Common myeloid progenitor, CD34-positive (primary cell): Measurements from ENCODE around the gene ARMH3.

Source experiments
- CTCF ChIA-PET: fragments of 350-600 bp; sonication (Branson Sonifier 250); formaldehyde crosslinking; loops from one replicate; lab custom pipeline; 2021; ENCODE audit warnings: antibody characterized with exemption; lab: Charles Lee
- POLR2A ChIA-PET: fragments of 350-600 bp; sonication (Branson Sonifier 250); formaldehyde crosslinking; loops from one replicate; lab custom pipeline; 2021; ENCODE audit warnings: antibody characterized with exemption; lab: Charles Lee
- DNase-seq, 3 donors: peaks; one replicate each; pipeline versions ENCODE4 v3.0.0 to v3.0.0-alpha.2; 2013
- H3K27ac ChIP-seq, 2 experiments: 1 replicate in 1 of 2; 2 replicates in 1 of 2; pipeline ENCODE4 v1.7.0; 2013; ENCODE audit warnings: inconsistent platforms in 2 of 2, low read length in 2 of 2, mild to moderate bottlenecking in 2 of 2, low read depth in 1 of 2, moderate library complexity in 1 of 2; ENCODE audit not compliant: severe bottlenecking in 2 of 2, insufficient read depth in 1 of 2, poor library complexity in 1 of 2
- H3K27me3 ChIP-seq, 5 experiments: replicated peaks in 2 of 5; 1 replicate in 3 of 5; 2 replicates in 2 of 5; pipeline versions ENCODE4 v1.6.1 to v1.7.0; 2013; ENCODE audit warnings: low read length in 4 of 5, mild to moderate bottlenecking in 2 of 5, moderate library complexity in 2 of 5, inconsistent platforms in 1 of 5; ENCODE audit not compliant: insufficient read depth in 5 of 5, control insufficient read depth in 4 of 5
- H3K36me3 ChIP-seq, 4 experiments: 1 replicate in 2 of 4; 2 replicates in 2 of 4; pipeline versions ENCODE4 v1.6.1 to v1.7.0; 2013; ENCODE audit warnings: low read length in 3 of 4, control low read depth in 1 of 4, mild to moderate bottlenecking in 1 of 4; ENCODE audit not compliant: control insufficient read depth in 4 of 4, insufficient read depth in 4 of 4
- H3K4me1 ChIP-seq, 4 experiments: 1 replicate in 3 of 4; 2 replicates in 1 of 4; pipeline versions ENCODE4 v1.6.1 to v1.7.1; 2013; ENCODE audit warnings: low read length in 3 of 4, mild to moderate bottlenecking in 3 of 4, control low read depth in 1 of 4, inconsistent platforms in 1 of 4, moderate library complexity in 1 of 4; ENCODE audit not compliant: control insufficient read depth in 4 of 4, insufficient read depth in 4 of 4; ENCODE audit errors: control extremely low read depth in 1 of 4
- H3K4me3 ChIP-seq, 7 experiments: 1 replicate in 4 of 7; 2 replicates in 3 of 7; pipeline versions ENCODE4 v1.5.1 to v1.7.0; 2013; ENCODE audit warnings: mild to moderate bottlenecking in 7 of 7, low read length in 6 of 7, moderate library complexity in 6 of 7, inconsistent platforms in 2 of 7, low read depth in 2 of 7, control low read depth in 1 of 7; ENCODE audit not compliant: insufficient read depth in 4 of 7, control insufficient read depth in 1 of 7; ENCODE audit errors: extremely low read depth in 1 of 7
- H3K9me3 ChIP-seq, 5 experiments: 1 replicate in 4 of 5; 2 replicates in 1 of 5; pipeline versions ENCODE4 v1.6.1 to v1.7.1; 2013; ENCODE audit warnings: low read length in 4 of 5, mild to moderate bottlenecking in 2 of 5, inconsistent platforms in 1 of 5, low read depth in 1 of 5, moderate library complexity in 1 of 5; ENCODE audit not compliant: control insufficient read depth in 4 of 5, insufficient read depth in 2 of 5; ENCODE audit errors: control extremely low read depth in 1 of 5
- WGBS: methylation state at CpG from one replicate; pipeline ENCODE4 v1.1.5; 2013; ENCODE audit not compliant: insufficient coverage; 5-methylcytosine and 5-hydroxymethylcytosine counted together

The ARMH3 gene

DNA sequence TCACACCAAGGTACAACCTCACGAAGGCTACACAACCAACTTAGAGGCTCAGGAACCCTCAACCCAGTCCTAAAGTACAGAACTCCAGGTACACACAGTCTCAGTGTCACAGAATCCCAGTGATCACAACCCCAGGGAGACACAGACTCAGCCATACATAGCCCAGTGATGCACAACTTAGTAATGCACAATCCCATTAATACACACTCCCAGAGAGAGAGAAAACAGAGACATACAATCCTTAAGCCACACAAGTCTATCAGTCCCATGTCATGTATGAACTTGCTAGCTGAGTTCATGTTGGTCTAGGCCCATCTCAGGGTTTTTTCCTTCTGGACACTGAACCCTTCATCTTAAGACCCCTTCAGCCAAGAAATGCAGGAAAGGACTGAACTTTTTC is 217.0 kb downstream of the ARMH3 start:
- Histone ChIP-seq H3K27ac (no peak overlapping the region), H3K27me3 (peaks cover 0 to 23% (median 2%) of the 10 kb centered on the region in 5 experiments), H3K4me1 (peaks cover 4 to 44% (median 42%) of the 10 kb centered on the region in 4 experiments), H3K36me3 (no peaks in the 10 kb centered on the region), H3K9me3 (no peaks in the 10 kb centered on the region), H3K4me3 (peak overlapping the region in 1 of 7 experiments; percentile 72)
- ChIA-PET POLR2A (no interaction called here), CTCF (interaction anchor here (0.6 to 8.3 kb wide), 7 partner anchors 22 to 234 kb away, joined by 3 to 89 read pairs (median 4); partner anchors contain the start of genes ARMH3 and OGA)
- DNase-seq, result no peak
- 88% methylated on average over 1 of the region's 1 CpG for WGBS

DNA sequence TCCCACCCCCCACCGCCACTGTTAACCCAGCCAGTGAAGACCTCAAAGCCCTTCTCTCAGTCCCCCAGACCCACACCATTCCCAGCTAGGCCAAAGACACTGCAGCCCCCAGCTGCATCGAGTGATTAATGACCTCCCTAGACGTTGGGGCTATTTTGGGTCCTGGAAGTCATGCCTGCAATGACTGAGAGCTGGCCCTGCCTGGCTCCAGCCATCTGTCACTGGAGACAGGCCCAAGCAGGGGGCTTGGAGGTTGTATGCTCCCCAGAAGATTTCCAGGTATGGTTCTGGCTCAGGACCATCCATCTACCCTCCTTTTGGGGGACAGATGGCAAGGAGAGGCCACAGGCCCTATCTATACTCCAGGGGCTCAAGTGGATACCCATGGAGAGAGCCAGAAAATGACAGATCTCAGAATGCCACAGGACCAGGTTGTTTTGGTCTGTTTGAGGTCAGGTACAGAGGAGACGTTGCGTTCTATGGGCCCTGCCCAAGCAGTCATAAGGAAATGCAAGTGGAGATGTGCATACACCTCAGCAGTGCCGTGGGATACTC is 217.5 kb downstream of the ARMH3 start:
- peaks cover 0 to 23% (median 2%) of the 10 kb centered on the region in 5 experiments for H3K27me3 ChIP-seq
- no peak overlapping the region for H3K4me3 ChIP-seq
- 74% methylated on average over 6 of the region's 6 CpGs for WGBS
- H3K9me3 ChIP-seq, result no peaks in the 10 kb centered on the region
- H3K4me1 ChIP-seq, result peaks cover 4 to 48% (median 43%) of the 10 kb centered on the region in 4 experiments
- H3K27ac ChIP-seq, result no peak overlapping the region
- ChIA-PET CTCF (interaction anchor here (0.6 to 8.3 kb wide), 5 partner anchors 13 to 374 kb away, joined by 3 to 89 read pairs (median 3); partner anchors contain the start of gene ARMH3), POLR2A (no interaction called here)
- no peaks in the 10 kb centered on the region for H3K36me3 ChIP-seq
- no peak for DNase-seq

DNA sequence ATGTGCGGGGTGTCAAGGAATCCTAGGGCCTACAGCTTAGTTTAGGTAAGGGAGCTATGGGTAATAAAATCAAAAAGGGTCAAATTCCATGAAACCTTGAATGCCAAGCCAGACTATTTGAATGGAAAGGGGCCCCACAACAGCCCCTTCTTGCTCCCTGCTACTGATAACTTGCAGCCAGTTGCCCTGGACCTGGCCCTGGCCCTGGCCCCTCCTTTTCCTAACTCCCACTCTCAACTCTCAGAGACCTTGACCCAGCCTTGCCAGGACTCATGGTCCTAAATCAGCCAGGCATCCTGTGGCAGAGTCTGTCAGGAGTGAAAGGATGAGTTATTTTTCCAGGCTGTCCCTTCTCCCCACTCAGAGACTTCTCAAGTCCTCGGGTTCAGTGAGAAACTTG is 218.2 kb downstream of the ARMH3 start:
- H3K36me3 ChIP-seq, result no peaks in the 10 kb centered on the region
- H3K9me3 ChIP-seq, result no peaks in the 10 kb centered on the region
- CTCF ChIA-PET, result interaction anchor here (0.6 to 8.3 kb wide), 10 partner anchors 11 to 246 kb away, joined by 3 to 89 read pairs (median 7); no protein-coding TSS in a partner anchor
- H3K27me3 ChIP-seq, result peaks cover 0 to 16% (median 2%) of the 10 kb centered on the region in 5 experiments
- H3K4me1 ChIP-seq, result peaks cover 4 to 50% (median 43%) of the 10 kb centered on the region in 4 experiments
- no peak overlapping the region for H3K4me3 ChIP-seq
- 100% methylated on average over 2 of the region's 2 CpGs for WGBS
- no peak overlapping the region for H3K27ac ChIP-seq
- POLR2A ChIA-PET, result no interaction called here
- DNase-seq, result no peak

GRCh38 chr10:101835362-101835761 is 220.6 kb downstream of the ARMH3 start:
- Histone ChIP-seq H3K4me1 (peaks cover 4 to 59% (median 50%) of the 10 kb centered on the region in 4 experiments), H3K27me3 (peaks cover 0 to 4% (median 0%) of the 10 kb centered on the region in 5 experiments), H3K27ac (no peak overlapping the region), H3K36me3 (no peaks in the 10 kb centered on the region), H3K9me3 (no peaks in the 10 kb centered on the region), H3K4me3 (no peak overlapping the region)
- ChIA-PET POLR2A (no interaction called here), CTCF (interaction anchor here (0.7 to 8.3 kb wide), 8 partner anchors 8 to 238 kb away, joined by 3 to 89 read pairs (median 5); no protein-coding TSS in a partner anchor)
- no peak for DNase-seq
- WGBS, result 93% methylated on average over 2 of the region's 4 CpGs

DNA sequence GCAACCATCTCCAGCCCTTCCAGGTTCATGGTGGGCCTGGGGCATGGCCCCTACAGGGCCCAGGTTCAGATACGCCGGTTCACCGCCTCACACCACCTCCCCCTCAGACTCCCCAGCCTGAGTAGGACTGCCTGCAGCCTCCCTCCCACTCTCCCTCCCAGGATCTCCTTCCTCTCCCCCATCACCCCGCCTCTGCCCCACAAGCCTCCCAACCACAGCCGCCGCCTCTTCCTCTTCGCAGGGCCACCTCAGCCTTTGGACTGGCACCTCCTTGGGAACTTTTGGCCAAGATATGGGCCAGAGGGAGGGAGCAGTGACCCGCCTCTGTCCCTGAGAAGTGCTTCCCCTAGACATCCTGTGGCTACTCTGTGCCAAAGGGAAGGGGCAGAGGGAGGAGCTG is 221.6 kb downstream of the ARMH3 start:
- H3K4me1 ChIP-seq, result peaks cover 4 to 58% (median 48%) of the 10 kb centered on the region in 4 experiments
- no peak overlapping the region for H3K27ac ChIP-seq
- H3K4me3 ChIP-seq, result peak overlapping the region in 4 of 7 experiments; percentile 5 to 33 (median 16)

DNA sequence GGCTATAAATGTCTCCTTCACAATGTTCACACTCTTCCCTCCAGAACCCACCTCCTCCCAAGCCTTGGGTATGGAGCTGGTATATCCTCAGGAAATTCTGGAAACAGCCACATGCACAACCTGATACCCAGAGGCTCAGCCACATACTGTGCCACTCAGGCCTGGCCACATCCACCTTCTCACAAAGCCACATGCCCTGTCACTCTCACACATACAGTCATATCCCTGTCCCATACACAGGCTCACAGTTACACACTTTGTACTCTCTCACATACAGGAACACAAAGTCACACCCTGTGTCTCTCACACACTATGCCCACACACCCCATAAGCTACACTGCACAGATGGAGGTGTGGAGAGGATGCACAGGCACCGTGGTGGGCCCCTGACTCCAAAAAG is 222.5 kb downstream of the ARMH3 start:
- Histone ChIP-seq H3K27me3 (peaks cover 0 to 2% (median 0%) of the 10 kb centered on the region in 5 experiments), H3K4me1 (peaks cover 4 to 61% (median 53%) of the 10 kb centered on the region in 4 experiments), H3K9me3 (no peaks in the 10 kb centered on the region), H3K4me3 (no peak overlapping the region), H3K36me3 (peaks cover 0 to 2% (median 0%) of the 10 kb centered on the region in 4 experiments), H3K27ac (no peak overlapping the region)
- WGBS, result 86% methylated on average over 1 of the region's 1 CpG
- DNase-seq, result no peak
- POLR2A ChIA-PET, result no interaction called here
- CTCF ChIA-PET, result interaction anchor here (1.0 to 1.6 kb wide), 3 partner anchors 15 to 176 kb away, joined by 3 read pairs; no protein-coding TSS in a partner anchor

More for the DNA sequence above, 221.6 kb downstream of the ARMH3 start:
- ChIA-PET CTCF (interaction anchor here (0.9 to 8.3 kb wide), 5 partner anchors 13 to 175 kb away, joined by 3 to 89 read pairs (median 5); no protein-coding TSS in a partner anchor), POLR2A (no interaction called here)
- WGBS, result 5% methylated on average over 4 of the region's 8 CpGs
- H3K27me3 ChIP-seq, result peaks cover 0 to 2% (median 0%) of the 10 kb centered on the region in 5 experiments
- no peaks in the 10 kb centered on the region for H3K36me3 ChIP-seq
- DNase-seq, result peak; percentile 32 to 51 (median 48)
- H3K9me3 ChIP-seq, result no peaks in the 10 kb centered on the region

DNA sequence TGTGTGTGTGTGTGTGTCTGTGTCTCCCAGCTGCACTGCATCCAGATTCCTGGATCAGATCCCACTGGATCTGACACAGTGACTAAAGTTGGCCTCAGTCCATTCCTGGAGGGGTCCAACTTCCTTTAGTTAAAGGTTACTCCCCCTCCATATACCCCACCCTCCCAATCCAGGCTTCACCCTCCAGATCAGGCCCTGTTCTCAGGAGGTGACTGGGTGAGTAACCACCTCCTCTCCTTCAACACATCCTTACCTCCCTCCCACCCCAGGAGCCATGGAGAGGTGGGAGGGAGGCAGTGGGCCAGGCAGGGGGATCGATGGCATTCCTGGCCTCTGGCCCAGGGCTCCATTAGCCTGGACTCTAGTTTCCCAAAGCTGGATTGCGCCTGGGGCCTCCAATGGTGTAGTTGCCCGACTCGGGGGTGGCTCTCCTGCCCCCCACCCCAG is 223.6 kb downstream of the ARMH3 start:
- H3K9me3 ChIP-seq, result no peaks in the 10 kb centered on the region
- 90% methylated on average over 3 of the region's 4 CpGs for WGBS
- DNase-seq, result no peak
- peaks cover 4 to 61% (median 53%) of the 10 kb centered on the region in 4 experiments for H3K4me1 ChIP-seq
- H3K27me3 ChIP-seq, result no peaks in the 10 kb centered on the region
- no peak overlapping the region for H3K27ac ChIP-seq
- ChIA-PET CTCF (interaction anchor here (0.9 to 4.2 kb wide), 2 partner anchors 9 to 14 kb away, joined by 3 to 18 read pairs; partner anchors contain the start of gene OGA), POLR2A (no interaction called here)
- H3K36me3 ChIP-seq, result peaks cover 0 to 2% (median 0%) of the 10 kb centered on the region in 4 experiments
- no peak overlapping the region for H3K4me3 ChIP-seq
